Ovary (tissue), 3 donors: ENCODE data around the gene SETBP1.

Source experiments
- CTCF ChIP-seq, 3 donors: fragments of 450-650 bp in 2 of 3; fragments of 200-600 bp in 1 of 3; IDR thresholded peaks; one replicate each; pipeline versions ENCODE4 v1.5.1 to v1.8.0; 2016 to 2022; ENCODE audit warnings: antibody characterized with exemption in 3 of 3, mild to moderate bottlenecking in 1 of 3
- POLR2A ChIP-seq: fragments of 450-650 bp; IDR thresholded peaks from one replicate; pipeline ENCODE4 v1.6.1; 2017; ENCODE audit warnings: antibody characterized with exemption, mild to moderate bottlenecking, moderate library complexity
- donor health status: DM: no; HTN: no; CAD: no.

GRCh38 chr18:44771956-44772917 is 91.5 kb downstream of the SETBP1 start:
- TF ChIP-seq POLR2A = no peak
- TF ChIP-seq CTCF (IDR thresholded peaks at IDR 0.05) = no peak
